H9 (cell line): ENCODE results near the gene CELF6. TPM values are rescaled to one million over a fixed set of nuclear protein-coding genes. Genes with fewer than 3 reads are reported as not detected.

ENCODE experiments used
- DNase-seq: peaks from one replicate; pipeline ENCODE4 v3.0.0-alpha.2; 2017
- H2AFZ ChIP-seq: one replicate; pipeline ENCODE4 v1.6.1; 2013; ENCODE audit warnings: mild to moderate bottlenecking, low read length, control low read depth, moderate library complexity
- H2AK5ac ChIP-seq: 2 replicates; pipeline ENCODE4 v1.6.1; 2013; ENCODE audit warnings: low read length, control low read depth, mixed read lengths; ENCODE audit not compliant: insufficient read length
- H2BK120ac ChIP-seq: one replicate; pipeline ENCODE4 v1.6.1; 2013; ENCODE audit warnings: low read depth, mild to moderate bottlenecking, low read length, control low read depth, inconsistent platforms; ENCODE audit not compliant: poor library complexity, severe bottlenecking
- H2BK12ac ChIP-seq: 2 replicates; pipeline ENCODE4 v1.6.1; 2013; ENCODE audit warnings: low read length, control low read depth, mixed read lengths, low read depth; ENCODE audit not compliant: insufficient read length
- H2BK15ac ChIP-seq: 2 replicates; pipeline ENCODE4 v1.6.1; 2013; ENCODE audit warnings: low read depth, low read length, control low read depth
- H2BK20ac ChIP-seq: one replicate; pipeline ENCODE4 v1.6.1; 2013; ENCODE audit warnings: low read depth, mild to moderate bottlenecking, low read length, control low read depth, inconsistent platforms; ENCODE audit not compliant: poor library complexity, severe bottlenecking
- H2BK5ac ChIP-seq: 2 replicates; pipeline ENCODE4 v1.6.1; 2013; ENCODE audit warnings: low read length, control low read depth, mixed read lengths; ENCODE audit not compliant: insufficient read length
- H3K14ac ChIP-seq: 2 replicates; pipeline ENCODE4 v1.6.1; 2013; ENCODE audit warnings: low read length, control low read depth; ENCODE audit not compliant: insufficient read depth
- H3K18ac ChIP-seq: 2 replicates; pipeline ENCODE4 v1.6.1; 2013; ENCODE audit warnings: low read depth, mild to moderate bottlenecking, mixed read lengths, low read length, control low read depth; ENCODE audit not compliant: insufficient read length
- H3K23ac ChIP-seq: 2 replicates; pipeline ENCODE4 v1.6.1; 2013; ENCODE audit warnings: low read length, control low read depth, mixed read lengths, low read depth; ENCODE audit not compliant: insufficient read length
- H3K23me2 ChIP-seq: 2 replicates; pipeline ENCODE4 v1.6.1; 2013; ENCODE audit warnings: low read depth, mild to moderate bottlenecking, mixed read lengths, low read length, control low read depth; ENCODE audit not compliant: insufficient read length, poor library complexity, severe bottlenecking
- H3K27ac ChIP-seq: 2 replicates; pipeline ENCODE4 v1.5.1; 2013; ENCODE audit warnings: low read length, control low read depth, mixed read lengths, low read depth; ENCODE audit not compliant: insufficient read length
- H3K27me3 ChIP-seq: 2 replicates; pipeline ENCODE4 v1.6.1; 2013; ENCODE audit warnings: low read length, control low read depth, inconsistent platforms; ENCODE audit not compliant: insufficient read depth
- H3K4ac ChIP-seq: 2 replicates; pipeline ENCODE4 v1.6.1; 2013; ENCODE audit warnings: low read depth, mild to moderate bottlenecking, control low read depth, inconsistent platforms, low read length, moderate library complexity
- H3K4me1 ChIP-seq: 2 replicates; pipeline ENCODE4 v1.6.1; 2013; ENCODE audit warnings: low read length, control low read depth, inconsistent platforms; ENCODE audit not compliant: insufficient read depth
- H3K4me2 ChIP-seq: 2 replicates; pipeline ENCODE4 v1.6.1; 2013; ENCODE audit warnings: low read length, control low read depth, mixed read lengths; ENCODE audit not compliant: insufficient read length, insufficient read depth
- H3K56ac ChIP-seq: 2 replicates; pipeline ENCODE4 v1.6.1; 2013; ENCODE audit warnings: low read depth, mild to moderate bottlenecking, mixed read lengths, low read length, control low read depth; ENCODE audit not compliant: insufficient read length
- H3K79me1 ChIP-seq: 2 replicates; pipeline ENCODE4 v1.6.1; 2013; ENCODE audit warnings: low read depth, mild to moderate bottlenecking, moderate library complexity, low read length, control low read depth, inconsistent platforms; ENCODE audit not compliant: insufficient read depth, poor library complexity, severe bottlenecking
- H3K79me2 ChIP-seq: 2 replicates; pipeline ENCODE4 v1.6.1; 2013; ENCODE audit warnings: low read length, control low read depth, inconsistent platforms; ENCODE audit not compliant: insufficient read depth
- H3K9ac ChIP-seq: 2 replicates; pipeline ENCODE4 v1.6.1; 2013; ENCODE audit warnings: low read length, control low read depth, mixed read lengths; ENCODE audit not compliant: insufficient read length; ENCODE audit errors: extremely low read depth
- H3K9me3 ChIP-seq: one replicate; pipeline ENCODE4 v1.6.1; 2013; ENCODE audit warnings: low read depth, low read length, inconsistent platforms; ENCODE audit not compliant: control insufficient read depth
- H3T11ph ChIP-seq: one replicate; pipeline ENCODE4 v1.6.1; 2013; ENCODE audit warnings: mild to moderate bottlenecking, low read length, control low read depth, inconsistent platforms
- H4K20me1 ChIP-seq: one replicate; pipeline ENCODE4 v1.6.1; 2013; ENCODE audit not compliant: control insufficient read depth, insufficient read length, insufficient read depth
- H4K5ac ChIP-seq: 2 replicates; pipeline ENCODE4 v1.6.1; 2013; ENCODE audit warnings: low read depth, mild to moderate bottlenecking, mixed read lengths, low read length, control low read depth; ENCODE audit not compliant: insufficient read length
- H4K8ac ChIP-seq: replicated peaks from 2 replicates; pipeline ENCODE4 v1.6.1; 2013; ENCODE audit warnings: low read length, control low read depth, mixed read lengths, low read depth; ENCODE audit not compliant: insufficient read length
- H4K91ac ChIP-seq: 2 replicates; pipeline ENCODE4 v1.6.1; 2013; ENCODE audit warnings: low read depth, mild to moderate bottlenecking, moderate library complexity, mixed read lengths, low read length, control low read depth; ENCODE audit not compliant: insufficient read length
- H3K27ac Mint-ChIP-seq, 3 experiments: 2 replicates in 2 of 3; 3 replicates in 1 of 3; pipeline ENCODE4 v1.8.0; 2020 to 2021; ENCODE audit warnings: mixed read lengths in 3 of 3, mild to moderate bottlenecking in 1 of 3, moderate library complexity in 1 of 3
- H3K27me3 Mint-ChIP-seq: 2 replicates; pipeline ENCODE4 v1.8.0; 2021; ENCODE audit warnings: low read depth, mild to moderate bottlenecking, moderate library complexity, mixed read lengths
- H3K36me3 Mint-ChIP-seq, 3 experiments: 2 replicates in 2 of 3; 3 replicates in 1 of 3; pipeline ENCODE4 v1.8.0; 2020 to 2021; ENCODE audit warnings: low read depth in 3 of 3, mixed read lengths in 3 of 3; ENCODE audit not compliant: insufficient read depth in 1 of 3
- H3K4me1 Mint-ChIP-seq, 2 experiments: 2 replicates each; pipeline ENCODE4 v1.8.0; 2020; ENCODE audit warnings: mixed read lengths in 2 of 2
- H3K4me3 Mint-ChIP-seq, 2 experiments: 2 replicates in 1 of 2; 3 replicates in 1 of 2; pipeline ENCODE4 v1.8.0; 2020 to 2021; ENCODE audit warnings: mild to moderate bottlenecking in 2 of 2, mixed read lengths in 2 of 2, moderate library complexity in 1 of 2
- H3K9me3 Mint-ChIP-seq, 2 experiments: 2 replicates in 1 of 2; 3 replicates in 1 of 2; pipeline ENCODE4 v1.8.0; 2020; ENCODE audit warnings: mild to moderate bottlenecking in 2 of 2, mixed read lengths in 2 of 2, moderate library complexity in 1 of 2
- CTCF ChIP-seq: fragments of 200-600 bp; sonication (generic); conservative IDR thresholded peaks from 3 replicates; pipeline ENCODE4 v1.8.0; 2021; ENCODE audit warnings: antibody characterized with exemption, mild to moderate bottlenecking
- WGBS: extraction: QIAGEN DNeasy Blood & Tissue Kit; methylation state at CpG from one replicate; pipeline ENCODE4 v1.1.7; 2013; ENCODE audit warnings: missing lambda C conversion rate, low lambda C conversion rate, mixed read lengths; ENCODE audit not compliant: insufficient read length; ENCODE audit errors: extremely low coverage; 5-methylcytosine and 5-hydroxymethylcytosine counted together
- total RNA-seq: library from RNA; stranded (reverse); gene quantifications from 2 replicates; pipeline ENCODE4 v1.2.1, GENCODE V29; 2021

Gene CELF6
- total RNA-seq, 1 experiment from 2014 or later = 0.13 TPM

- H3K27me3 Mint-ChIP-seq = peaks cover 82% of the 10 kb centered on the region
- no peaks in the 10 kb centered on the region; the same call in 1 of the 2 replicates for H3K27me3 ChIP-seq
- no peak overlapping the region for H3K27ac Mint-ChIP-seq
Measured at GRCh38 chr15:72235298-72235697, 84.7 kb downstream of the CELF6 start.

More at GRCh38 chr15:72235298-72235697, 84.7 kb downstream of the CELF6 start:
- Histone ChIP-seq H3K9ac (no peak overlapping the region), H2BK120ac (no peak overlapping the region), H3K4me1 (peaks cover 13% of the 10 kb centered on the region; the same call in 1 of the 2 replicates), H2AFZ (no peak overlapping the region), H2BK12ac (no peak overlapping the region), H4K91ac (no peak overlapping the region), H3K14ac (no peak overlapping the region), H3K79me1 (no peaks in the 10 kb centered on the region), H3K56ac (no peak overlapping the region), H2BK20ac (no peak overlapping the region), H2BK5ac (no peak overlapping the region), H4K5ac (no peak overlapping the region), H3K18ac (no peak overlapping the region), H2BK15ac (no peak overlapping the region), H4K8ac (no peak overlapping the region), H3K23me2 (peaks cover 7% of the 10 kb centered on the region), H3K9me3 (no peaks in the 10 kb centered on the region), H2AK5ac (no peak overlapping the region), H4K20me1 (no peaks in the 10 kb centered on the region), H3K27ac (no peak overlapping the region), H3K79me2 (peaks cover 4% of the 10 kb centered on the region; the same call in 1 of the 2 replicates), H3T11ph (no peak overlapping the region), H3K4me2 (no peak overlapping the region), H3K23ac (no peak overlapping the region), H3K4ac (no peak overlapping the region)
- H3K4me3 Mint-ChIP-seq = no peak overlapping the region
- H3K9me3 Mint-ChIP-seq = no peaks in the 10 kb centered on the region
- WGBS = no CpG with 5 or more reads among the region's 4 CpGs
- H3K4me1 Mint-ChIP-seq = peaks cover 19 to 23% of the 10 kb centered on the region in 2 experiments
- TF ChIP-seq CTCF = no peak
- DNase-seq = no peak
- H3K36me3 Mint-ChIP-seq = peaks cover 6 to 10% (median 6%) of the 10 kb centered on the region in 3 experiments; a peak in 6 of 7 replicates

Other genes starting within 250 kb of the CELF6 start
- 20.7 and 21.4 TPM in 2 replicates for gene MYO9A, start 202.0 kb downstream of the CELF6 start, total RNA-seq
- gene SENP8, start 201.8 kb downstream of the CELF6 start, total RNA-seq = 4.8 and 4.9 TPM in 2 replicates
- 1.3 and 1.5 TPM in 2 replicates for gene GRAMD2A, start 122.4 kb downstream of the CELF6 start, total RNA-seq
- gene PKM, start 89.0 kb downstream of the CELF6 start, total RNA-seq = 1,026 and 1,042 TPM in 2 replicates
- 54.4 and 54.5 TPM in 2 replicates for gene PARP6, start 47.6 kb downstream of the CELF6 start, total RNA-seq
- 54.7 and 58.9 TPM in 2 replicates for gene HEXA, start 55.9 kb upstream of the CELF6 start, total RNA-seq
- not detected in 2 replicates for gene TMEM202, start 78.1 kb upstream of the CELF6 start, total RNA-seq
- 158 and 161 TPM in 2 replicates for gene ARIH1, start 154.2 kb upstream of the CELF6 start, total RNA-seq